Right lobe of liver (tissue), 6 donors: ENCODE results near the gene TCAIM. TPM values are rescaled to one million over a fixed set of nuclear protein-coding genes. Genes with fewer than 3 reads are reported as not detected.

Source experiments
- ATAC-seq, 4 donors: fragments of 200-7000 bp; cut with Tn5 transposase; one replicate each; pipeline ENCODE4 v1.9.1; 2020; ENCODE audit warnings: mild to moderate bottlenecking in 4 of 4, moderate library complexity in 4 of 4
- DNase-seq, 3 donors: peaks; one replicate each; pipeline ENCODE4 v3.0.0-alpha.2; 2020
- H3K27ac ChIP-seq, 3 donors: fragments of 200-600 bp; one replicate each; pipeline ENCODE4 v1.8.0; 2022
- H3K27me3 ChIP-seq, 2 donors: fragments of 200-600 bp; one replicate each; pipeline ENCODE4 v1.8.0; 2022
- H3K36me3 ChIP-seq, 4 donors: fragments of 200-600 bp; sonication (generic) in 1 of 4; one replicate each; pipeline versions ENCODE4 v1.5.1 to v1.8.0; 2017 to 2022; ENCODE audit warnings: control low read depth in 1 of 4
- H3K4me1 ChIP-seq, 4 donors: fragments of 200-600 bp; sonication (generic) in 1 of 4; one replicate each; pipeline versions ENCODE4 v1.5.1 to v1.8.0; 2017 to 2022; ENCODE audit warnings: control low read depth in 1 of 4
- H3K4me3 ChIP-seq, 3 donors: fragments of 200-600 bp; one replicate each; pipeline ENCODE4 v1.8.0; 2022
- H3K9me3 ChIP-seq, 4 donors: fragments of 200-600 bp; sonication (generic) in 1 of 4; one replicate each; pipeline versions ENCODE4 v1.5.1 to v1.8.0; 2017 to 2022; ENCODE audit warnings: control low read depth in 1 of 4
- POLR2A ChIP-seq: fragments of 450-650 bp; IDR thresholded peaks from one replicate; pipeline ENCODE4 v1.6.1; 2017; ENCODE audit warnings: antibody characterized with exemption, mild to moderate bottlenecking
- WGBS: methylation state at CpG from one replicate; pipeline ENCODE4 v1.1.6; 2018; ENCODE audit warnings: low coverage, low lambda C conversion rate; ENCODE audit not compliant: insufficient coverage; ENCODE audit errors: missing lambda C conversion rate; 5-methylcytosine and 5-hydroxymethylcytosine counted together
- intact Hi-C, 2 donors: fragments of 100-400 bp; cut with DNase I; formaldehyde crosslinking; loops; one replicate each; pipeline versions ENCODE4 v1.11.2 to v1.14.1; 2022
- total RNA-seq, 6 experiments: library from RNA; depleted of rRNA in 2 of 6; stranded (reverse); fragments of >200 nt in 2 of 6; fragmentation: NEBNext Ultra II Directional in 3 of 6; extraction: Animal tissue kit (Norgen Biotek cat#: 25700) in 3 of 6; gene quantifications; one replicate each; pipeline versions ENCODE4 v1.1.0 to v1.2.4, GENCODE V29; 2016 to 2023
- TF ChIP-seq, protein P1 (sequence below), 4 donors: fragments of 200-600 bp in 3 of 4; fragments of 450-650 bp in 1 of 4; IDR thresholded peaks; one replicate each; pipeline versions ENCODE4 v1.5.1 to v1.8.0; 2016 to 2022; ENCODE audit warnings: antibody characterized with exemption in 4 of 4, mild to moderate bottlenecking in 2 of 4
- donor health status: DM: no; HTN: yes; CAD: no.
- donor health status: DM: no; HTN: no; CAD: no.
- donor health status: DM: no; HTN: no; CAD: no.
- donor health status: DM: no; HTN: yes; CAD: no.
- donor health status: DM: no; HTN: yes; CAD: no.

Gene TCAIM
- total RNA-seq, 6 experiments from 2014 or later: 37.8 to 46.4 (median 40.1) TPM

DNA sequence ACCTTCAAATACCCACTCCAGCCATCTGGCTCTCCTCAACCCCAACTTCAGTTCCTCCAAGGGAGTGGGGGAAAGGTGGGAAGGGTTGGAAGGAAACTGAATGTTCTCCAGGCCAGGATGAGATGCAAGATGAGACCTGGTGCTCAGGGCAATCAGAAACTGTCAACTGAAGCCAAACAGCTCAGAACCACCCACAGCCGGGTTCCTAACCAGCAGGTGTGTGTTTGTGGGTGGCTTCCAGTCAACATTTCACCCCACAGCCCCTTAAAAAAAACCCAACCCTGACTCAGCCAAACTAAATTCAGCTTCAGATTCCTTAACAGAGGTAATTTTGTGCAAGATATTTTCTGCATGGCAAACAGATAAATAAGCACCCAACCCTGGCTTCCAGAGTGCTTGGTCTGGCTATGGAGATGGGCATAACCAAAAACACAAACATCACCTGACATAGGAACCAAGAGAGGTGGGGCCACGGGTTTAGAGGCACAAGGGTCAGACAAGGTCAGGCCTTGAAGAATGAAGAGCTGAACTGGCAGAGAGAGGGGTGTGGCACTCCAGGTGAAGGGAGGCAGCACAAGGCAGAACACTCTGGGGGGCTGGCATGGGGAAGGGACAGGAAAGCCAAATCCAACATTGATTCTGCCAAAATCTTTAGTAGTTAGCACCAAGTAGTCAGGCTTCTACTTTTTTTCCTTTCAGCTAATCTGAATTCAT, 104.2 kb downstream of the TCAIM start:
- Histone ChIP-seq H3K27ac (no peak overlapping the region), H3K36me3 (peaks cover 0 to 11% (median 7%) of the 10 kb centered on the region in 4 donors), H3K4me1 (peaks cover 0 to 24% (median 8%) of the 10 kb centered on the region in 4 donors), H3K27me3 (no peaks in the 10 kb centered on the region), H3K4me3 (no peak overlapping the region), H3K9me3 (no peaks in the 10 kb centered on the region)
- ATAC-seq (no peak), DNase-seq (no peak)
- WGBS: 50% methylated on average over 2 of the region's 2 CpGs
- intact Hi-C loops: no loop called here
- TF ChIP-seq, protein P1, sequence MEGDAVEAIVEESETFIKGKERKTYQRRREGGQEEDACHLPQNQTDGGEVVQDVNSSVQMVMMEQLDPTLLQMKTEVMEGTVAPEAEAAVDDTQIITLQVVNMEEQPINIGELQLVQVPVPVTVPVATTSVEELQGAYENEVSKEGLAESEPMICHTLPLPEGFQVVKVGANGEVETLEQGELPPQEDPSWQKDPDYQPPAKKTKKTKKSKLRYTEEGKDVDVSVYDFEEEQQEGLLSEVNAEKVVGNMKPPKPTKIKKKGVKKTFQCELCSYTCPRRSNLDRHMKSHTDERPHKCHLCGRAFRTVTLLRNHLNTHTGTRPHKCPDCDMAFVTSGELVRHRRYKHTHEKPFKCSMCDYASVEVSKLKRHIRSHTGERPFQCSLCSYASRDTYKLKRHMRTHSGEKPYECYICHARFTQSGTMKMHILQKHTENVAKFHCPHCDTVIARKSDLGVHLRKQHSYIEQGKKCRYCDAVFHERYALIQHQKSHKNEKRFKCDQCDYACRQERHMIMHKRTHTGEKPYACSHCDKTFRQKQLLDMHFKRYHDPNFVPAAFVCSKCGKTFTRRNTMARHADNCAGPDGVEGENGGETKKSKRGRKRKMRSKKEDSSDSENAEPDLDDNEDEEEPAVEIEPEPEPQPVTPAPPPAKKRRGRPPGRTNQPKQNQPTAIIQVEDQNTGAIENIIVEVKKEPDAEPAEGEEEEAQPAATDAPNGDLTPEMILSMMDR (IDR thresholded peaks at IDR 0.05): no peak
- no peak for TF ChIP-seq POLR2A

DNA sequence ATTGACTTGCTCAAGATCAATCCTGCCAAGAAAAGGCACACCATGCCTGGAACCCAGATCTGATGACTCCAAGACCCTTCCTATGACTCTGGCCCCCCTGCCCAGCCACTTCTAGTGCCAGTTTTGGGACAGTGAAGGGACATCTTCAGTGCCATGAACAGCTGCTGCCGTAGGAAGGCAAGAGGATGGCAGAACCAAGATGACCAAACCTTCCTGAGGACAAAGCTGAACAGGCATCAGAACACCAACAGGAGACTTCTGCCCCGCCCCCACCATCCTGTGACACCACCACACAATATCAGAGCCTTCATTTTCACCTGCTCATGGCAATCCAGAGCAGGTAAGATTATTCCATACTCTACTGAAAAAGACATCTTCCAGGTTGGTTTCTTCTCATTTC, 105.9 kb downstream of the TCAIM start:
- Histone ChIP-seq H3K36me3 (peaks cover 0 to 28% (median 23%) of the 10 kb centered on the region in 4 donors), H3K9me3 (no peaks in the 10 kb centered on the region), H3K27me3 (no peaks in the 10 kb centered on the region), H3K27ac (no peak overlapping the region), H3K4me1 (peaks cover 0 to 19% (median 5%) of the 10 kb centered on the region in 4 donors), H3K4me3 (no peak overlapping the region)
- TF ChIP-seq, protein P1 (IDR thresholded peaks at IDR 0.05): no peak
- TF ChIP-seq POLR2A: no peak
- no peak for ATAC-seq
- no peak for DNase-seq
- intact Hi-C loops: no loop called here
- WGBS: no CpG with 5 or more reads among the region's 2 CpGs

DNA sequence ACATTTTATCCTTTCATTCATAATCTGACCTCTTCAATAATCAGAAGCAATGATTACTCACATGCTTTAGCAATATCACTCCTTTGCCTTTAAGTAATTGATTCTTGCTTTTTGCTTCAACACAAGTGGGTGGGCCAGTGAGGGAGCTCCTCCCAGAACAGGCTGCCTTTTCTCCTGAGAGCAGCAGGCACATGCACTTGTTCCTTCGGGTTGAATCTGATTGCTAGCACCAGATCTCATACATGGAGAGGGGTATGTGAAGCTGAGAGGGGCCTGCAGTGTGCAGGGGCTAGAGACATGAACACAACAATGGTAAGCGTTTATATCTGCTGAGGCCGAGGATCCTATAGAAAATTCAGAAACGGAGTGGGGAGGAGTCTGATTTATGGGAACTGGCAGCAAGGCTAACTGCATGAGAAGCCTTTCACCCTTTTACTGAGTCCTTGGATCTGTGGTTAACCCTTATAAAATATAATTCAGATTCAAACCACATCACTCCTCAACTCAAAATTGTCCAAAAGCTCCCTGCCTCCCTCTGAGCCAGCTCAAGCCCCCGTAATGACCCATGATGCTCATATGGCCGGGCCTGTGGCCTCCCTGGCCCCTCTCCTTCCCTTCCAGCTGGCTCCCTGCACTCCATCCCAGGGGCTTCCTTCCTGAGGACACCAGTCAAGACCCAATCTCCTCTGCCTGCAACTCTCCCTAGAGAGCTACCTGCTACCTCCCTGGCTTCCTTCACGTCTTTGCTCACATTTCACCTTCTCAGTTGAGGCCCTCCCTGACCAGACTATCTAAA, 106.5 kb downstream of the TCAIM start:
- TF ChIP-seq, protein P1 (IDR thresholded peaks at IDR 0.05): no peak
- TF ChIP-seq POLR2A: no peak
- DNase-seq (no peak), ATAC-seq (no peak)
- intact Hi-C loops: no loop called here
- H3K27ac ChIP-seq: no peak overlapping the region
- peaks cover 0 to 14% (median 5%) of the 10 kb centered on the region in 4 donors for H3K4me1 ChIP-seq
- no peaks in the 10 kb centered on the region for H3K9me3 ChIP-seq
- H3K36me3 ChIP-seq: peaks cover 0 to 32% (median 27%) of the 10 kb centered on the region in 4 donors
- H3K27me3 ChIP-seq: no peaks in the 10 kb centered on the region
- 96% methylated on average over 5 of the region's 7 CpGs for whole genome bisulfite sequencing
- no peak overlapping the region for H3K4me3 ChIP-seq

DNA sequence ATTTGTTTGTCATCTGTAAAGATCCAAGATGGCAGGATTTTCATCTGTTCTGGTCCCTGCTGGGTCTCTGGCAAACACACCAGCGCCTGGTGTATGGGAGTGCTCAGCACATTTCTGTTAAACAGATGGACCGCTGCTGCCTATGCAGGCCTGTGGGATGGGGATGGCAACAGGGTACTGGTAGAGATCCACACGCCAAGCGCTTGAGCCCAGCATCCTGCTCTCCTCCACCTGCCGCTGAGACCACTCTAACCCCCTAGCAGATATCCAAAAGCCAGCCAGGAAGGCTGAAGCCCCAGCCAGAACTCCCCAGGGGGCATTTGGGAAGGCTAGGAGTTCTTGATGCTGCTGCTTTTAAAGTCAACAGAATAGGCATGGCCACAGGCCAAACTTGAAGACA, 107.2 kb downstream of the TCAIM start:
- H3K36me3 ChIP-seq: peaks cover 0 to 39% (median 30%) of the 10 kb centered on the region in 4 donors
- H3K4me1 ChIP-seq: peaks cover 0 to 7% (median 2%) of the 10 kb centered on the region in 4 donors
- no peak overlapping the region for H3K27ac ChIP-seq
- WGBS: 93% methylated on average over 5 of the region's 5 CpGs
- intact Hi-C loops: no loop called here
- TF ChIP-seq, protein P1 (IDR thresholded peaks at IDR 0.05): no peak
- TF ChIP-seq POLR2A: no peak
- H3K27me3 ChIP-seq: no peaks in the 10 kb centered on the region
- H3K4me3 ChIP-seq: no peak overlapping the region
- ATAC-seq (no peak), DNase-seq (no peak)
- H3K9me3 ChIP-seq: no peaks in the 10 kb centered on the region
